ENCODE data around the gene DENND6B. TPM values are rescaled to one million over a fixed set of nuclear protein-coding genes. Genes with fewer than 3 reads are reported as not detected.
A peak's percentile ranks its signal among the peaks of the same experiment; 100 is the strongest.

Gene DENND6B
- total and polyA plus RNA-seq, 2 of the 13 experiments (the other 11 are each of a cell fraction or from before 2014, with no cell fraction given): 0.95 to 3.8 TPM

- TF ChIP-seq ZBTB14 (CRISPR knock-in tag; IDR thresholded peaks at IDR 0.05) (no peak), GMEB1 (CRISPR knock-in tag; IDR thresholded peaks at IDR 0.05; ENCODE audit: borderline replicate concordance) (no peak), USF2 (IDR thresholded peaks at IDR 0.05; ENCODE audit: low read depth, low read length) (no peak), USF2 (CRISPR knock-in tag; IDR thresholded peaks at IDR 0.05; ENCODE audit: borderline replicate concordance) (no peak), ZNF770 (CRISPR knock-in tag; IDR thresholded peaks at IDR 0.05) (no peak), RBM22 (optimal IDR thresholded peaks at IDR 0.05; ENCODE audit: low read length) (no peak), FOXC1 (CRISPR knock-in tag; IDR thresholded peaks at IDR 0.05; ENCODE audit: borderline replicate concordance) (no peak), RXRA (CRISPR knock-in tag; IDR thresholded peaks at IDR 0.05) (peak; percentile 32), GZF1 (CRISPR knock-in tag; IDR thresholded peaks at IDR 0.05) (no peak), RFXANK (CRISPR knock-in tag; IDR thresholded peaks at IDR 0.05) (no peak), FOXM1 (CRISPR knock-in tag; IDR thresholded peaks at IDR 0.05) (no peak), JUND (CRISPR knock-in tag; IDR thresholded peaks at IDR 0.05) (no peak), ZNF577 (CRISPR knock-in tag; IDR thresholded peaks at IDR 0.05; ENCODE audit: borderline replicate concordance, low read depth) (no peak), FOXP1 (IDR thresholded peaks at IDR 0.05) (no peak), FOXP1 (CRISPR knock-in tag; IDR thresholded peaks at IDR 0.05) (no peak), BCL3 (CRISPR knock-in tag; IDR thresholded peaks at IDR 0.05) (no peak), SP1 (IDR thresholded peaks at IDR 0.05) (no peak), SP1 (CRISPR knock-in tag; IDR thresholded peaks at IDR 0.05) (no peak), ZFP41 (CRISPR knock-in tag; IDR thresholded peaks at IDR 0.05; ENCODE audit: borderline replicate concordance) (no peak), ZNF430 (CRISPR knock-in tag; IDR thresholded peaks at IDR 0.05) (no peak), ZNF607 (CRISPR knock-in tag; IDR thresholded peaks at IDR 0.05; ENCODE audit: borderline replicate concordance) (no peak), EEA1 (CRISPR knock-in tag; IDR thresholded peaks at IDR 0.05; ENCODE audit: borderline replicate concordance) (no peak), WIZ (CRISPR knock-in tag; IDR thresholded peaks at IDR 0.05) (no peak)
Observed at GRCh38 chr22:50314455-50315288, 12.1 kb downstream of the DENND6B start (continued).

Measured in HepG2 (cell line).